ENCODE measurements around the gene MCOLN2. TPM values are rescaled to one million over a fixed set of nuclear protein-coding genes. Genes with fewer than 3 reads are reported as not detected.
"Not testable (repeated sequence)": the region's sequence is repeated elsewhere in the genome, so short reads cannot be mapped to it uniquely, and the experiment has no call there.

The MCOLN2 gene
- total RNA-seq, 1 donor: 1.1 TPM

GRCh38 chr1:85027242-85027983 lies 30.5 kb upstream of the MCOLN2 start:
- no peak overlapping the region for H3K4me3 ChIP-seq (ENCODE audit: low read depth, low read length)
- peak; percentile 41 for DNase-seq (ENCODE audit: low read depth)
- TF ChIP-seq CTCF (IDR thresholded peaks at IDR 0.05; ENCODE audit: insufficient read depth, low read length): no peak

- H3K4me3 ChIP-seq (ENCODE audit: low read depth, low read length): no peak overlapping the region
- TF ChIP-seq CTCF (IDR thresholded peaks at IDR 0.05; ENCODE audit: insufficient read depth, low read length): no peak
- no peak for DNase-seq (ENCODE audit: low read depth)
These were observed 29.0 kb upstream of the MCOLN2 start for GRCh38 chr1:85025940-85026339.

- no peak for TF ChIP-seq CTCF (IDR thresholded peaks at IDR 0.05; ENCODE audit: insufficient read depth, low read length)
- no peak for DNase-seq (ENCODE audit: low read depth)
- H3K4me3 ChIP-seq (ENCODE audit: low read depth, low read length): no peak overlapping the region
These were observed 27.8 kb upstream of the MCOLN2 start for GRCh38 chr1:85024736-85025135.

- H3K4me3 ChIP-seq (ENCODE audit: low read depth, low read length): no peak overlapping the region
- no peak for DNase-seq (ENCODE audit: low read depth)
- no peak for TF ChIP-seq CTCF (IDR thresholded peaks at IDR 0.05; ENCODE audit: insufficient read depth, low read length)
These were observed 25.8 kb upstream of the MCOLN2 start for GRCh38 chr1:85022700-85023099.

GRCh38 chr1:85019994-85020393 lies 23.1 kb upstream of the MCOLN2 start:
- peak; percentile 19 for DNase-seq (ENCODE audit: low read depth)
- H3K4me3 ChIP-seq (ENCODE audit: low read depth, low read length): no peak overlapping the region
- no peak for TF ChIP-seq CTCF (IDR thresholded peaks at IDR 0.05; ENCODE audit: insufficient read depth, low read length)

GRCh38 chr1:85015826-85016225 lies 18.9 kb upstream of the MCOLN2 start:
- DNase-seq (ENCODE audit: low read depth): no peak
- TF ChIP-seq CTCF (IDR thresholded peaks at IDR 0.05; ENCODE audit: insufficient read depth, low read length): no peak
- H3K4me3 ChIP-seq (ENCODE audit: low read depth, low read length): no peak overlapping the region

- not testable (repeated sequence) for H3K4me3 ChIP-seq (ENCODE audit: low read depth, low read length); DNase-seq (ENCODE audit: low read depth)
These were observed 8.7 kb upstream of the MCOLN2 start for GRCh38 chr1:85005641-85006040.

Measured in fibroblast of the aortic adventitia (primary cell).